H9 (cell line): Measurements from ENCODE around the gene DLG2. TPM values are rescaled to one million over a fixed set of nuclear protein-coding genes. Genes with fewer than 3 reads are reported as not detected.

Source experiments
- DNase-seq: peaks from one replicate; pipeline ENCODE4 v3.0.0-alpha.2; 2017
- H2AFZ ChIP-seq: one replicate; pipeline ENCODE4 v1.6.1; 2013; ENCODE audit warnings: mild to moderate bottlenecking, low read length, control low read depth, moderate library complexity
- H2AK5ac ChIP-seq: 2 replicates; pipeline ENCODE4 v1.6.1; 2013; ENCODE audit warnings: low read length, control low read depth, mixed read lengths; ENCODE audit not compliant: insufficient read length
- H2BK120ac ChIP-seq: one replicate; pipeline ENCODE4 v1.6.1; 2013; ENCODE audit warnings: low read depth, mild to moderate bottlenecking, low read length, control low read depth, inconsistent platforms; ENCODE audit not compliant: poor library complexity, severe bottlenecking
- H2BK12ac ChIP-seq: 2 replicates; pipeline ENCODE4 v1.6.1; 2013; ENCODE audit warnings: low read length, control low read depth, mixed read lengths, low read depth; ENCODE audit not compliant: insufficient read length
- H2BK15ac ChIP-seq: 2 replicates; pipeline ENCODE4 v1.6.1; 2013; ENCODE audit warnings: low read depth, low read length, control low read depth
- H2BK20ac ChIP-seq: one replicate; pipeline ENCODE4 v1.6.1; 2013; ENCODE audit warnings: low read depth, mild to moderate bottlenecking, low read length, control low read depth, inconsistent platforms; ENCODE audit not compliant: poor library complexity, severe bottlenecking
- H2BK5ac ChIP-seq: 2 replicates; pipeline ENCODE4 v1.6.1; 2013; ENCODE audit warnings: low read length, control low read depth, mixed read lengths; ENCODE audit not compliant: insufficient read length
- H3K14ac ChIP-seq: 2 replicates; pipeline ENCODE4 v1.6.1; 2013; ENCODE audit warnings: low read length, control low read depth; ENCODE audit not compliant: insufficient read depth
- H3K18ac ChIP-seq: 2 replicates; pipeline ENCODE4 v1.6.1; 2013; ENCODE audit warnings: low read depth, mild to moderate bottlenecking, mixed read lengths, low read length, control low read depth; ENCODE audit not compliant: insufficient read length
- H3K23ac ChIP-seq: 2 replicates; pipeline ENCODE4 v1.6.1; 2013; ENCODE audit warnings: low read length, control low read depth, mixed read lengths, low read depth; ENCODE audit not compliant: insufficient read length
- H3K23me2 ChIP-seq: 2 replicates; pipeline ENCODE4 v1.6.1; 2013; ENCODE audit warnings: low read depth, mild to moderate bottlenecking, mixed read lengths, low read length, control low read depth; ENCODE audit not compliant: insufficient read length, poor library complexity, severe bottlenecking
- H3K27ac ChIP-seq: 2 replicates; pipeline ENCODE4 v1.5.1; 2013; ENCODE audit warnings: low read length, control low read depth, mixed read lengths, low read depth; ENCODE audit not compliant: insufficient read length
- H3K27me3 ChIP-seq: 2 replicates; pipeline ENCODE4 v1.6.1; 2013; ENCODE audit warnings: low read length, control low read depth, inconsistent platforms; ENCODE audit not compliant: insufficient read depth
- H3K4ac ChIP-seq: 2 replicates; pipeline ENCODE4 v1.6.1; 2013; ENCODE audit warnings: low read depth, mild to moderate bottlenecking, control low read depth, inconsistent platforms, low read length, moderate library complexity
- H3K4me1 ChIP-seq: 2 replicates; pipeline ENCODE4 v1.6.1; 2013; ENCODE audit warnings: low read length, control low read depth, inconsistent platforms; ENCODE audit not compliant: insufficient read depth
- H3K4me2 ChIP-seq: 2 replicates; pipeline ENCODE4 v1.6.1; 2013; ENCODE audit warnings: low read length, control low read depth, mixed read lengths; ENCODE audit not compliant: insufficient read length, insufficient read depth
- H3K56ac ChIP-seq: 2 replicates; pipeline ENCODE4 v1.6.1; 2013; ENCODE audit warnings: low read depth, mild to moderate bottlenecking, mixed read lengths, low read length, control low read depth; ENCODE audit not compliant: insufficient read length
- H3K79me1 ChIP-seq: 2 replicates; pipeline ENCODE4 v1.6.1; 2013; ENCODE audit warnings: low read depth, mild to moderate bottlenecking, moderate library complexity, low read length, control low read depth, inconsistent platforms; ENCODE audit not compliant: insufficient read depth, poor library complexity, severe bottlenecking
- H3K79me2 ChIP-seq: 2 replicates; pipeline ENCODE4 v1.6.1; 2013; ENCODE audit warnings: low read length, control low read depth, inconsistent platforms; ENCODE audit not compliant: insufficient read depth
- H3K9ac ChIP-seq: 2 replicates; pipeline ENCODE4 v1.6.1; 2013; ENCODE audit warnings: low read length, control low read depth, mixed read lengths; ENCODE audit not compliant: insufficient read length; ENCODE audit errors: extremely low read depth
- H3K9me3 ChIP-seq: one replicate; pipeline ENCODE4 v1.6.1; 2013; ENCODE audit warnings: low read depth, low read length, inconsistent platforms; ENCODE audit not compliant: control insufficient read depth
- H3T11ph ChIP-seq: one replicate; pipeline ENCODE4 v1.6.1; 2013; ENCODE audit warnings: mild to moderate bottlenecking, low read length, control low read depth, inconsistent platforms
- H4K20me1 ChIP-seq: one replicate; pipeline ENCODE4 v1.6.1; 2013; ENCODE audit not compliant: control insufficient read depth, insufficient read length, insufficient read depth
- H4K5ac ChIP-seq: 2 replicates; pipeline ENCODE4 v1.6.1; 2013; ENCODE audit warnings: low read depth, mild to moderate bottlenecking, mixed read lengths, low read length, control low read depth; ENCODE audit not compliant: insufficient read length
- H4K8ac ChIP-seq: replicated peaks from 2 replicates; pipeline ENCODE4 v1.6.1; 2013; ENCODE audit warnings: low read length, control low read depth, mixed read lengths, low read depth; ENCODE audit not compliant: insufficient read length
- H4K91ac ChIP-seq: 2 replicates; pipeline ENCODE4 v1.6.1; 2013; ENCODE audit warnings: low read depth, mild to moderate bottlenecking, moderate library complexity, mixed read lengths, low read length, control low read depth; ENCODE audit not compliant: insufficient read length
- H3K27ac Mint-ChIP-seq, 3 experiments: 2 replicates in 2 of 3; 3 replicates in 1 of 3; pipeline ENCODE4 v1.8.0; 2020 to 2021; ENCODE audit warnings: mixed read lengths in 3 of 3, mild to moderate bottlenecking in 1 of 3, moderate library complexity in 1 of 3
- H3K27me3 Mint-ChIP-seq: 2 replicates; pipeline ENCODE4 v1.8.0; 2021; ENCODE audit warnings: low read depth, mild to moderate bottlenecking, moderate library complexity, mixed read lengths
- H3K36me3 Mint-ChIP-seq, 3 experiments: 2 replicates in 2 of 3; 3 replicates in 1 of 3; pipeline ENCODE4 v1.8.0; 2020 to 2021; ENCODE audit warnings: low read depth in 3 of 3, mixed read lengths in 3 of 3; ENCODE audit not compliant: insufficient read depth in 1 of 3
- H3K4me1 Mint-ChIP-seq, 2 experiments: 2 replicates each; pipeline ENCODE4 v1.8.0; 2020; ENCODE audit warnings: mixed read lengths in 2 of 2
- H3K4me3 Mint-ChIP-seq, 2 experiments: 2 replicates in 1 of 2; 3 replicates in 1 of 2; pipeline ENCODE4 v1.8.0; 2020 to 2021; ENCODE audit warnings: mild to moderate bottlenecking in 2 of 2, mixed read lengths in 2 of 2, moderate library complexity in 1 of 2
- H3K9me3 Mint-ChIP-seq, 2 experiments: 2 replicates in 1 of 2; 3 replicates in 1 of 2; pipeline ENCODE4 v1.8.0; 2020; ENCODE audit warnings: mild to moderate bottlenecking in 2 of 2, mixed read lengths in 2 of 2, moderate library complexity in 1 of 2
- CTCF ChIP-seq: fragments of 200-600 bp; sonication (generic); conservative IDR thresholded peaks from 3 replicates; pipeline ENCODE4 v1.8.0; 2021; ENCODE audit warnings: antibody characterized with exemption, mild to moderate bottlenecking
- WGBS: extraction: QIAGEN DNeasy Blood & Tissue Kit; methylation state at CpG from one replicate; pipeline ENCODE4 v1.1.7; 2013; ENCODE audit warnings: missing lambda C conversion rate, low lambda C conversion rate, mixed read lengths; ENCODE audit not compliant: insufficient read length; ENCODE audit errors: extremely low coverage; 5-methylcytosine and 5-hydroxymethylcytosine counted together
- total RNA-seq: library from RNA; stranded (reverse); gene quantifications from 2 replicates; pipeline ENCODE4 v1.2.1, GENCODE V29; 2021

The DLG2 gene
- total RNA-seq, 1 experiment from 2014 or later: 8.0 TPM

GRCh38 chr11:83542861-83543260 lies 2084.3 kb downstream of the DLG2 start:
- no peak overlapping the region for H3K4me2 ChIP-seq
- H3K27me3 Mint-ChIP-seq: no peaks in the 10 kb centered on the region; the same call in none of the 2 replicates

More at GRCh38 chr11:83542861-83543260, 2084.3 kb downstream of the DLG2 start:
- H3K27me3 ChIP-seq: no peaks in the 10 kb centered on the region
- H3K23me2 ChIP-seq: no peaks in the 10 kb centered on the region
- H3K9ac ChIP-seq: no peak overlapping the region
- H4K20me1 ChIP-seq: no peaks in the 10 kb centered on the region
- H2BK20ac ChIP-seq: no peak overlapping the region
- no peaks in the 10 kb centered on the region for H3K79me1 ChIP-seq
- no peak for TF ChIP-seq CTCF
- Mint-ChIP-seq H3K36me3 (no peaks in the 10 kb centered on the region), H3K9me3 (no peaks in the 10 kb centered on the region), H3K27ac (no peak overlapping the region), H3K4me3 (no peak overlapping the region), H3K4me1 (peaks cover 11 to 13% of the 10 kb centered on the region in 2 experiments)
- H3K79me2 ChIP-seq: no peaks in the 10 kb centered on the region
- no peak overlapping the region for H4K5ac ChIP-seq
- no peak overlapping the region for H2BK12ac ChIP-seq
- no peaks in the 10 kb centered on the region for H3K9me3 ChIP-seq
- no peak overlapping the region for H3K23ac ChIP-seq
- no peak overlapping the region for H3T11ph ChIP-seq
- no peak for DNase-seq
- H2BK120ac ChIP-seq: no peak overlapping the region
- peaks cover 3% of the 10 kb centered on the region; the same call in 1 of the 2 replicates for H3K4me1 ChIP-seq
- no peak overlapping the region for H2BK5ac ChIP-seq
- H3K14ac ChIP-seq: no peak overlapping the region
- no peak overlapping the region for H2AK5ac ChIP-seq
- no peak overlapping the region for H3K27ac ChIP-seq
- WGBS: no CpG with 5 or more reads among the region's 2 CpGs
- no peak overlapping the region for H3K18ac ChIP-seq
- no peak overlapping the region for H4K8ac ChIP-seq
- H3K56ac ChIP-seq: no peak overlapping the region
- H2AFZ ChIP-seq: no peak overlapping the region
- no peak overlapping the region for H2BK15ac ChIP-seq
- H4K91ac ChIP-seq: no peak overlapping the region
- H3K4ac ChIP-seq: no peak overlapping the region
